ENCODE results near the gene RRAS2. TPM values are rescaled to one million over a fixed set of nuclear protein-coding genes. Genes with fewer than 3 reads are reported as not detected.

The RRAS2 gene
- total and polyA plus RNA-seq, 2 of the 4 experiments (the other 2 are of a cell fraction), result 85.5 to 106 TPM

GRCh38 chr11:14335712-14336111 is 23.3 kb downstream of the RRAS2 start:
- no peak overlapping the region for H2BK20ac ChIP-seq (ENCODE audit: low read depth, low read length)
- DNase-seq, result no peak
- H4K91ac ChIP-seq (ENCODE audit: insufficient read depth, low read depth, low read length), result 0 out of 2 replicates have a peak overlapping the region, but pooled peaks have one; percentile 32
- no peak overlapping the region for H3K9ac ChIP-seq (ENCODE audit: low read depth, low read length)
- intact Hi-C loops (cut with micrococcal nuclease), result no loop called here
- no peak overlapping the region for H3K56ac ChIP-seq (ENCODE audit: extremely low read depth, insufficient read depth, low read length)
- CTCF ChIA-PET, result interaction anchor here (0.6 to 0.7 kb wide), 2 partner anchors 83 to 119 kb away, joined by 3 to 10 read pairs; no protein-coding TSS in a partner anchor
- no peaks in the 10 kb centered on the region; the same call in 1 of the 2 replicates for H3K9me1 ChIP-seq (ENCODE audit: insufficient read depth, low read length)
- peaks cover 6 to 56% of the 10 kb centered on the region in 2 experiments for H3K79me1 ChIP-seq (ENCODE audit: low read depth in 1 of 2, low read length in 2 of 2)
- 0 out of 2 replicates have a peak overlapping the region, but pooled peaks have one; percentile 20 for H3K14ac ChIP-seq (replicated peaks; ENCODE audit: low read depth, low read length)
- no peak for ATAC-seq (ENCODE audit: low read depth)
- no peak overlapping the region for H2BK5ac ChIP-seq (ENCODE audit: low read depth, low read length, poor library complexity, severe bottlenecking)
- dilution Hi-C loops (cut with HindIII; ENCODE audit: low sequenced_read_pairs, unreplicated experiment), result no loop called here
- POLR2A ChIA-PET (ENCODE audit: unreplicated experiment), result no interaction called here
- 0 out of 2 replicates have a peak overlapping the region, but pooled peaks have one; percentile 24 for H3K4ac ChIP-seq (ENCODE audit: low read depth, low read length)
- no peak overlapping the region for H2BK120ac ChIP-seq (ENCODE audit: low read depth, low read length)
- no TSS peak for BruUV-seq (replicated peaks)
- H3K4me2 ChIP-seq (ENCODE audit: low read depth, low read length), result no peak overlapping the region
- H2AK5ac ChIP-seq (ENCODE audit: low read depth, low read length), result no peak overlapping the region
- H2BK15ac ChIP-seq (ENCODE audit: low read depth, low read length), result no peak overlapping the region
- WGBS, 2 experiments (ENCODE audit: extremely low coverage in 2 of 2, insufficient read length in 1 of 2), result no CpG with 5 or more reads among the region's 1 CpG
- H3K9me3 ChIP-seq (ENCODE audit: control insufficient read depth, insufficient read depth, low read length), result no peaks in the 10 kb centered on the region; the same call in 1 of the 2 replicates
- in situ Hi-C loops (cut with MboI; ENCODE audit: low sequenced_read_pairs), result no loop called here
- no peaks in the 10 kb centered on the region for H3K36me3 ChIP-seq (ENCODE audit: control insufficient read depth, insufficient read depth, low read length)
- H3K4me3 ChIP-seq (ENCODE audit: insufficient read depth, low read depth, low read length), result no peak overlapping the region
- H3K18ac ChIP-seq (ENCODE audit: low read depth, low read length), result 0 out of 2 replicates have a peak overlapping the region, but pooled peaks have one; percentile 52
- H4K8ac ChIP-seq (ENCODE audit: low read depth in 2 of 2, low read length in 2 of 2), result no peak overlapping the region
- no peak overlapping the region; the same call in 1 of the 2 replicates for H3K23ac ChIP-seq (ENCODE audit: low read depth, low read length)
- no peaks in the 10 kb centered on the region for H3K27me3 ChIP-seq (ENCODE audit: control insufficient read depth, insufficient read depth, low read length)
- TF ChIP-seq RAD21 (IDR thresholded peaks at IDR 0.05; ENCODE audit: low read length), result no peak
- no peak for TF ChIP-seq POLR2A (IDR thresholded peaks at IDR 0.05; ENCODE audit: low read depth, low read length)
- no peak for TF ChIP-seq BHLHE40 (IDR thresholded peaks at IDR 0.05; ENCODE audit: low read depth, low read length)
- no peak for TF ChIP-seq CEBPB (IDR thresholded peaks at IDR 0.05; ENCODE audit: low read depth, low read length)
- TF ChIP-seq RCOR1 (IDR thresholded peaks at IDR 0.05; ENCODE audit: insufficient replicate concordance, low read length), result no peak
- no peak for TF ChIP-seq NFE2L2 (IDR thresholded peaks at IDR 0.05; ENCODE audit: low read depth, low read length)
- no peak for TF ChIP-seq ELK1 (IDR thresholded peaks at IDR 0.05; ENCODE audit: borderline replicate concordance, low read depth, low read length)
- H3K4me1 ChIP-seq (ENCODE audit: control insufficient read depth, insufficient read depth, low read length), result peaks cover 5% of the 10 kb centered on the region
- H2AK9ac ChIP-seq (replicated peaks; ENCODE audit: low read depth, low read length, poor library complexity), result no peak overlapping the region
- peaks cover 61% of the 10 kb centered on the region for H4K20me1 ChIP-seq (ENCODE audit: insufficient read depth, low read length)
- H2AFZ ChIP-seq (replicated peaks; ENCODE audit: low read length, poor library complexity), result no peak overlapping the region
- H4K5ac ChIP-seq (ENCODE audit: low read depth, low read length), result no peak overlapping the region
- no peak overlapping the region for H3K27ac ChIP-seq (ENCODE audit: insufficient read depth, low read length)
